T-helper 1 cell treated with Interleukin-12 subunit alpha and Interleukin-12 subunit beta and Interleukin-4 antibody, amounts not matched to agents 30 ng/mL and 1 ng/mL, for 36 hours (primary cell): ENCODE measurements around the gene PFN3. TPM values are rescaled to one million over a fixed set of nuclear protein-coding genes. Genes with fewer than 3 reads are reported as not detected.

Experiments used
- intact Hi-C: fragments of 100-400 bp; cut with micrococcal nuclease; formaldehyde crosslinking; loops from one replicate; pipeline ENCODE4 v1.15.1; 2024
- total RNA-seq: library from RNA; stranded (reverse); gene quantifications from 2 replicates; pipeline ENCODE4 v1.2.3, GENCODE V29; 2022

The PFN3 gene
- total RNA-seq, 1 donor from 2014 or later: not detected

GRCh38 chr5:177397875-177398390, 2.5 kb downstream of the PFN3 start:
- intact Hi-C loops: no loop called here

DNA sequence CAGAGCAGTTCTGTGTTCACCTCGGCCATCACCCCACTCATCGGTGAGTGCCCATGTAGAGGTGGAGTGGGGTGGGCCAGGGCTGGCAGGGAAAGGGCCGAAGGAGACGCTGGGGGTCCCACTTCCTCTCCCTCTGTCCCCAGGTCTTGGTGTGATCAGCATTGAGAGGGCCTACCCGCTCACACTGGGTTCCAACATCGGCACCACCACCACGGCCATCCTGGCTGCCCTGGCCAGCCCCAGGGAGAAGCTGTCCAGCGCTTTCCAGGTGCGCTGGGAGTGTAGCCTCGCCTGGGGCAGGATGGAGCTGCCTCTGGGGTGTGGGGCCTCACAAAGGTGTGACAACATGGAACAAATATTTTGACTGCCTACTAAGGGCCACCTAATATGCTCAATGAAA, 3.7 kb downstream of the PFN3 start:
- intact Hi-C loops: no loop called here

DNA sequence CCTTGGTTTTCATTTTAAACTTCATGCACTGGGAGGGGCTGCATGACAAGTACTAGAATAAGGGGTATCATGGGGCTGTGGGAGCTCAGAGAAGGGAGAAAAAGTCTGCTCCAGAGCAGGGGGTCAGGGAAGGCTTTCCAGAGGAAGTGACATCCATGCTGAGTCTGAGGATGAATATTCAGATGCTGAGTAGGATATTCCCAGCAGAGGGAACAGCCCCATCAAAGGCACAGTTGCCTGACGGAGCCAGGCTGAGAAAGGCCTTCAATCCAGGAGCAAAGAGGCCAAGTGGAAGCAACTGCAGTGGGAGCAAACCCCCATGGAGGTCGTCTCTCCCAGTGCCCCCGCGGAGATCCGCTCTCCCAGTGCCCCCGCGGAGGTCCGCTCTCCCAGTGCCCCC, 4.4 kb downstream of the PFN3 start:
- intact Hi-C loops: no loop called here

GRCh38 chr5:177393990-177394389, 6.5 kb downstream of the PFN3 start:
- intact Hi-C loops: no loop called here

GRCh38 chr5:177393206-177393765, 7.2 kb downstream of the PFN3 start:
- intact Hi-C loops: no loop called here

GRCh38 chr5:177392765-177393164, 7.7 kb downstream of the PFN3 start:
- intact Hi-C loops: no loop called here

DNA sequence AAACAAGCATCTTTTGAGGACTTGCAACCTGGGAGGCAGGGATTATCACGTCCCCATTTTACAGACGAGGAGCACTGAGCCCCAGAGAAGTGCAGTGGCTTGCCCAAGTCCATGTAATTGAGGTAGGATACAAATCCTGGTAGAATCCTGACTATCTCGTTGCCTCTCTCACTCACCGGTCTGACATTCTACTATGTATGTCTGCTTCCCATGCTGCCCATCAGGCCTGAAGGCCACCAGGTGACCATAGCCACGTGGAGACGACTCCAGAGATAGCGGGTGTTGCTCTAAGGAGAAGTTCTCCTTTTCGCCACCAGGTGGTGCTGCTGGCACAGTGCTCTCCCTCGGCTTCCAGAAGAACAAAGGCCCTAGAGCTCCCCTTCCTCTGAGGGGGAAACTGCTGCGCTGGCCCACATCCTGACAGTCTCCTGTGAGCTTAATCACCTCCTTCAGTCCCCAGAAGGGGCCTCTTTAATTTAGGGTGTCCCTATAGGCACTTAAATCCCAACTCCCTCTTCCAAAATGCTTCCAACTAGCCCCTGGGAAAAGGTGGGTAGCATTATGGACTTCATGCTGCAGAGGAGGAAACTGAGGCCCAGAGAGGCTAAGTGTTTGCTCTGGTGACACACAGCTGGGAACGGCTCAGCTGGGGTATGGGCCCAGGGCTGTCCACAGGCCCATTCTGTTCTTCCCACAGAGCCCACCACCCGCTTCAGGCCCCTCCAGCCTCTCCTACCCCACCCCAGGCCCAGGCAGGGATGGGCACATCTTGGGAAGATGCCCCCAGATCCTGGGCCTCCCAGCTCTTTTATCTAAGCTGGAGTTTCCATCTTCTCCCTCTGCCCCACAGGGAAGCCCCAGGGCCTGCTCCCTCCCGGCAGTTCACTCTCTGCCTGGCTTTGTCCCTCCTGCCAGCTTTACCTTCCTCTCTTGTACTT, 9.8 kb downstream of the PFN3 start:
- intact Hi-C loops: loop anchor here (1.0 kb wide), 8 partner anchors 13 to 111 kb away; partner anchors contain the start of genes GRK6, LMAN2, PDLIM7 and RGS14

GRCh38 chr5:177389241-177390169, 11.0 kb downstream of the PFN3 start:
- intact Hi-C loops: loop anchor here (1.0 kb wide), 9 partner anchors 14 to 112 kb away; partner anchors contain the start of genes GRK6, LMAN2, PDLIM7 and RGS14

DNA sequence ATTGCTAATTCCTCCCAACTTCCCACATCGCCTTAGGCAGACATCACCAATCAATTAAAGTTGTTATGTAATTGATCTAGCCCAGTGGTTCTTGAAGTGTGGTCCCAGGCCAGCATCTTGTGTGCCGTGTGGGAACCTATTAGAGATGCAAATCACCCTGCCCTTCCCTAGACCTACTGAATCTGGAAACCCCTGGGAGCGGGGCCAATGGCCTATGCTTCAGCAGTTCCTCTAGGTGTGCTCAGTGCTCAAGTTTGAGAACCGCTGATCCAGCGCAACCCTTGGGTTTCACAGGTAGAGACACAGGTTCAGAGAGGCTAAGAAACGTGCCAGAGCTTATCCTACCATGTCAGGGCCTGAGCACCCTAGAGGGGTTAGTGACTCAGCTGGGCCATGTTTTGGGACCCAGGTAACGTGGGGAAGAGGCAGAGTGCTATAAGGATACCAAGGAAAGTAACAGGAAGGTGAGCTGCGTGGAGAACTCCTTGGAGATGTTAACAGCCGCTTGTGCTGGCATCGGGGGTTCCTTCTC, 11.9 kb downstream of the PFN3 start:
- intact Hi-C loops: loop anchor here (1.0 kb wide), 1 partner anchor 18 kb away; no protein-coding TSS in a partner anchor

DNA sequence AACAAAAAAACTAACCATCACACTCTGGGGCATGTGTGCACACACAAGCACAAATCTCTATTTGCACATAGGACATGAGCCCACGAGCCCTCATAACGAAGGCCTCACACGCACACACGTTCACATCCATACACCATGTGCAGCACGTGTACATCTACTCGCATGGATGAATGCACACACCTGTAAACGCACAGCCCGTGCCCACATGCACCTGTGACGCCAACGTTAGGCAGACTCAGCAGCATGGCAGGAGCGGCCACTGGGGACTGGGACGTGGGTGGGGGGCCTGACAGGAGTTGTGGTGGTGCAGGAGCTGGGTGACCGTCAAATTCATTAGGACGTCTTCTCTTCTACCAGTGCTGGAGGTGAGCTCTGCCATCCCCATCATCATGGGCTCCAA, 13.1 kb downstream of the PFN3 start:
- intact Hi-C loops: no loop called here

DNA sequence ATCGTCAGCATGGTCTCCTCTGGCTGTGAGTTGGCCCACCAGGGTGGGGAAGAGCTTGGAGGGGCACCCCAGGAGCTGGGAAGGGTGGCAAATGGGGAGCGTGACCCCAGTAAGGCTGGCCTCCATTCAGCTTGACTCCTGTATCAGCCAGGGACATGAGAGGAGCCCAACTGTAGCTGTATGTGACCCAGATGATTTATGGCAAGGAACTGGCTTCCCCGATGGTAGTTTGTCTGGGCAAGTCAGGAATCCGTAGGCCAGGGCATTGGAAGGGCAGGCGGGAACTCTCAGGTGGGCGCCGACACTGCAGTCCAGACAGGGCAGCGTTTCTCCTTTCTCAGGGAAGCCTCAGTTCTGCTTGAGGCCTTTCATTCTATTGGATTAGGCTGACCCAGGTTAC, 13.9 kb downstream of the PFN3 start:
- intact Hi-C loops: no loop called here

DNA sequence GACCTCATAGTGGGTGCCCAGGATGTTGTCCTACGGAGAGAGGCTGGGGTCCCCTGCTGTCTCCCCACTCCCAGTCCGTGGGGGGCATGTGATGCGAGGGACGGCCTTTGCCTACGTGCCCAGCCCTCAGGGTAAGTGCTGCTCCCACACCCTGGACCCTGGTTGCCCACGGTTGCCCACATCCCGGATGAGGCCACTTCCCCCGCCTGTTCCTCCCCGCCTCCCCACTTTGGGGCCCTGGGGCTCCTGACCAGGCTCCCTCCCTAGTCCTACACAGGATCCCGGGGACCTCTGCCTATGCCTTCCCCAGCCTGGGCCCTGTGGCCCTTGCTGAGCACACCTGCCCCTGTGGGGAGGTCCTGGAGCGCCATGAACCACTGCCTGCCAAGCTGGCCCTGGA, 14.7 kb downstream of the PFN3 start:
- intact Hi-C loops: no loop called here

DNA sequence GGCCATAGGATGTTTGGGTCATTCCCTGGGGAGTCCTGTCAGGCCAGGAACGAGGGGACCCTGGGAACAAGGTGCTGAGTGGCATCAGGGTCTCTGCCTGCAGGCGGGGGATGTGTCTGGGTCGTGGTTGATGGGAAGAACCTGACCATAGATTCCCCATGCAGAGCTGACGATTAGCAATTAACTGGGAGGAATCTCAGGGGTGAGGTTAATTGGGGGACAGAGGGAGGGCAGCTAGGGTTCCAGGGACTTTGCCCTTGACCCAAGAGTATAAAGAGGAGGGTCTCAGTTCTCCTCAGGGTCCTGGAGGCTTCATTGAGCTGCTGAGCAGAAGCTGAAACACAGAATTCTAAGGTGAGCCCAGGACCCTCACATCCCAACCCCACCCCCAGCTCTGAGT, 16.3 kb downstream of the PFN3 start, which contains the start of gene SLC34A1:
Gene SLC34A1 (plus strand): TSS at position 301 of the 400 bp plus-strand sequence. CDS start 1,308 bp downstream, outside the sequence.
- intact Hi-C loops: no loop called here

GRCh38 chr5:177383181-177383580, 17.3 kb downstream of the PFN3 start:
- intact Hi-C loops: no loop called here

GRCh38 chr5:177382423-177383029, 17.9 kb downstream of the PFN3 start:
- intact Hi-C loops: loop anchor here (1.0 kb wide), 1 partner anchor 64 kb away; no protein-coding TSS in a partner anchor

- intact Hi-C loops: no loop called here
Measured at GRCh38 chr5:177380805-177381126, 19.7 kb downstream of the PFN3 start.

DNA sequence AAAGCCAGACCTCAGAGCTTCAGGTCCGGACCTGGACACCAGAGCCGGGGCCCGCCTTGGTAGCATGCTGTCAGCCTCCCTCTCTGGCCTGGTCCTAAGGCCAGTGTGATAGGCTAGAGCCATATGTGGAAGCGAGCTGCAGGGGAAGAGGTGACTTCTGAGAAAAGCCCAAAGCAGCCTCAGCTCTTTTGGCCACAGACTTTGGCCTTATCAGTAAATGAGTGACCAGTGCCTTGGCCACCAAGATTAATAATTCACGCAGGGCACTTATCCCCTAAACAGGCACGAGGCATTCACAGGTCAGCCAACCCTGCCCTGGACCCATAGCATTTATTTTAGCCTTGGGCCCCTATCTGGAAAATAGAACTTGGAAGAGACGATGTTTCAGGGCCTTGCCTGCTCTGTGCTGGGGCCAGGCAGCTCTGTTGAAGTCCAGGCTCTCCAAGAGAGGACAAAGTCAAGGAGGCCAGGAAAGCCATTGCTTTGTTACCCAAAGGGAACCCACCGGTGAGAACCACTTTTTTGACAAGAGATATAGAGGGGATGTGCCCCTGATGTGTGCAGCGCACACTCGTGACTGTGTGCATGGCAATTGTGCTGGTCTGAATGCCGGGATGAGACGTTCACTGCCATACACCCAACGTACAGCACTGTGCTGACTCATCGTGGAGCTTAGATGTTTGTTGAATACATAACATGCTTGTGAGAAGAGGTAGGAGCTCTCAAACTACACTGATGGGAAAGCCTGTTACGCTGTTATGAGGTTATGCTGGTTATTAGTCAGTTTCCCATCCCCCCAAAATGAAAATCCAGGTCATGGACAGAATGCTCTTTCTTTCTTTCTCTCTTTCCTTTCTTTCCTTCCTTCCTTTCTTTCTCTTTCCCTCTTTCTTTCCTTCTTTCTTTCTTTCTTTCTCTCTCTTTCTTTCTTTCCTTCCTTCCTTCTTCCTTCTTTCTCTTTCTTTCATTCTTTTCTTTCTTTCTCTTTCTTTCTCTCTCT, 21.3 kb downstream of the PFN3 start:
- intact Hi-C loops: no loop called here

DNA sequence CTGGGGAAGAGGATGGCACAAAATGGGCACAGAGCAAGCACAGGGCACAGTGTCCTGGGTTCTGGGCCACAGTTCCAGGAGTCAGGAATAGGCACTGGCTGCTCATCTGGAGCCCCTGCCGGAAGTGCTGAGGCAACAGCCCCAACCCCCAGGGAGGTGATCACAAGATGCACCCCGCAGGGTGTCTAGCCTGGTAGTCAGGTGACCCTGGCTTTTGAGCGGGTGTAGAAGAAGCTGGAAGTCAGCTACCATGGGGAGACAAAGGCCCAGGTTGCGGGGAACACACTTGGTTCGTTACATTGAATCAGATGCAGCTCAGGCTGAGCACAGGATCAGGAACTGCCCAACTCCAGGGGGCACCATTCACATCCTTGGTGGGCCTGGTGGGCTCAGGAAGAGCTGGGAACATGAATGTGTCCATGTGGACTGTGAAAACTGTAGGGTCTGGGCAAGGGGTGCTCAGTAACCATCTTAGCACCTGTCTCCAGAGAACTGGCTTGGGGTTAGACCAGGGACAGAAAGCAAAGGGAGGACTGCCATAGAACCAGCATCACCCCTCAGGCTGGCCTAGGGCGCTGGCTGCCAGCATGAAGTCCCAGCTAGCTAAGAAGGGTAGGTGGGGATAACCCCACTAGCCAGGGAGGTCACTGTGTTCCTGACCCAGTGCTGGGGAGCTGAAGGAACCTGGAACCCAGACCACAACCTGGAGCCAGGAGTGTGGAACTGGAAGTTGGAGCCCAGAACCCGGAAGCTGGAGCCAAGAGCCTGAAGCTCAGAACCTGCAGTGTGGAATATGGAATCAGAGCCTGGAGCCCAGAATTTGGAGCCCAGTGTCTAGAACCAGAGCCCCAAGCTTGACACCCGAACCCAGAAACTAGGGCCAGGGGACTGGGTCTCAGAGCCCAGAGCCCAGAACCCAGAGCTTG, 22.3 kb downstream of the PFN3 start:
- intact Hi-C loops: no loop called here
